ENCODE results near the gene RBM12.

The RBM12 gene

DNA sequence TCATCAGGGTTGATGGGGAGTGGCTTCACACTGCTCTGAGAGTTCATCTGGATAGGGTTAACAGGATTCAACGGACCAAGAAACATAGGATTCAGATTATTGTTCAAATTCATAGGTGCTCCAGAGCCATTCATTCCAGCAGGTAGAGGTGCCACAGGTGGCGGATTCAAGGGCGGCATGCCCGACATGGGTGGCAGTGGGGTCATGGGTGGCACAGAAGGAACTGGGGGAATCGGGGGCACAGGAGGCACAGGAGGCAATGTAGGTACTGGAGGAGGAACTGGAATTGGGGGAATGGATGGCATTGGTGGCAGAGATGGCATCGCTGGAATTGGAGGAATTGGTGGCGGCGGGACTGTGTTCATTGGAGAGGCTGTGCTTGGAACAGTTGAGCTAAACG, 10.3 kb downstream of the RBM12 start:
- Histone ChIP-seq H4K20me1 (ENCODE audit: insufficient read depth, low read length) (peaks cover 87% of the 10 kb centered on the region), H3K36me3 (ENCODE audit: insufficient read depth, low read length) (peaks cover 68% of the 10 kb centered on the region), H3K27me3 (ENCODE audit: insufficient read depth, low read length, poor library complexity) (no peaks in the 10 kb centered on the region), H3K4me1 (ENCODE audit: insufficient read depth, low read length) (peaks cover 13% of the 10 kb centered on the region; the same call in 1 of the 2 replicates), H3K4me2 (ENCODE audit: insufficient read depth, low read length) (no peak overlapping the region), H3K4me3 (ENCODE audit: low read depth in 1 of 2, low read length in 2 of 2) (no peak overlapping the region), H3K79me2 (ENCODE audit: insufficient read depth, low read length) (peaks cover 100% of the 10 kb centered on the region), H3K9ac (ENCODE audit: low read depth, low read length) (no peak overlapping the region), H3K27ac (ENCODE audit: low read length) (no peak overlapping the region), H2AFZ (ENCODE audit: low read depth, low read length) (no peak overlapping the region), H3K9me3 (ENCODE audit: insufficient read depth, low read length, severe bottlenecking) (no peaks in the 10 kb centered on the region)
- ATAC-seq (ENCODE audit: insufficient read depth, low read depth): no peak
- TF ChIP-seq EZH2 (IDR thresholded peaks at IDR 0.05; ENCODE audit: borderline replicate concordance, low read depth, low read length, severe bottlenecking): no peak
- TF ChIP-seq, protein P1, sequence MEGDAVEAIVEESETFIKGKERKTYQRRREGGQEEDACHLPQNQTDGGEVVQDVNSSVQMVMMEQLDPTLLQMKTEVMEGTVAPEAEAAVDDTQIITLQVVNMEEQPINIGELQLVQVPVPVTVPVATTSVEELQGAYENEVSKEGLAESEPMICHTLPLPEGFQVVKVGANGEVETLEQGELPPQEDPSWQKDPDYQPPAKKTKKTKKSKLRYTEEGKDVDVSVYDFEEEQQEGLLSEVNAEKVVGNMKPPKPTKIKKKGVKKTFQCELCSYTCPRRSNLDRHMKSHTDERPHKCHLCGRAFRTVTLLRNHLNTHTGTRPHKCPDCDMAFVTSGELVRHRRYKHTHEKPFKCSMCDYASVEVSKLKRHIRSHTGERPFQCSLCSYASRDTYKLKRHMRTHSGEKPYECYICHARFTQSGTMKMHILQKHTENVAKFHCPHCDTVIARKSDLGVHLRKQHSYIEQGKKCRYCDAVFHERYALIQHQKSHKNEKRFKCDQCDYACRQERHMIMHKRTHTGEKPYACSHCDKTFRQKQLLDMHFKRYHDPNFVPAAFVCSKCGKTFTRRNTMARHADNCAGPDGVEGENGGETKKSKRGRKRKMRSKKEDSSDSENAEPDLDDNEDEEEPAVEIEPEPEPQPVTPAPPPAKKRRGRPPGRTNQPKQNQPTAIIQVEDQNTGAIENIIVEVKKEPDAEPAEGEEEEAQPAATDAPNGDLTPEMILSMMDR (IDR thresholded peaks at IDR 0.05; ENCODE audit: borderline replicate concordance, extremely low read depth, low read length, poor library complexity, severe bottlenecking): no peak
- peak; percentile 3 for DNase-seq

DNA sequence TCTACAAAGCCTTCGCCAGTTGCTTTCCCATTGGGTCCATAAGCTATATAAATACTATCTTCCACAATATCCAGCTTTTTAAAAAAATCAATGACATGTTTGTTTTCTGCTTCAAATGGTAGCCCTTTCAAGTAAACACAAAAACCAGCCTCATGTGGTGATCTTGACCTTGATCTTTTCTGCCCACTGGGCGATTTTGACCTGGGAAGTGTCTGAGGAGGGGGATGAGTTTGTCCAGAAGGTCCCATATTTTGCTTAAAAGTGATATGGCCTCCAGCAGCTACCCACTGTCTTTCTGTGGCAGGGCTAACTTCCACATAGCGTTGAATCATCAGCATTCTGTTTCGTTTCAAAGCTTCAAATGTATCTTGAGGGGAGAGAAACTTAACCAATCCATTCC, 10.8 kb downstream of the RBM12 start:
- H3K9me3 ChIP-seq (ENCODE audit: insufficient read depth, low read length, severe bottlenecking): no peaks in the 10 kb centered on the region
- H3K79me2 ChIP-seq (ENCODE audit: insufficient read depth, low read length): peaks cover 100% of the 10 kb centered on the region
- peaks cover 83% of the 10 kb centered on the region for H4K20me1 ChIP-seq (ENCODE audit: insufficient read depth, low read length)
- H3K27ac ChIP-seq (ENCODE audit: low read length): no peak overlapping the region
- no peak overlapping the region for H2AFZ ChIP-seq (ENCODE audit: low read depth, low read length)
- ATAC-seq (ENCODE audit: insufficient read depth, low read depth) (no peak), DNase-seq (no peak)
- peaks cover 68% of the 10 kb centered on the region for H3K36me3 ChIP-seq (ENCODE audit: insufficient read depth, low read length)
- H3K4me2 ChIP-seq (ENCODE audit: insufficient read depth, low read length): no peak overlapping the region
- H3K27me3 ChIP-seq (ENCODE audit: insufficient read depth, low read length, poor library complexity): no peaks in the 10 kb centered on the region
- H3K4me1 ChIP-seq (ENCODE audit: insufficient read depth, low read length): peaks cover 12% of the 10 kb centered on the region; the same call in 1 of the 2 replicates
- no peak for TF ChIP-seq EZH2 (IDR thresholded peaks at IDR 0.05; ENCODE audit: borderline replicate concordance, low read depth, low read length, severe bottlenecking)
- TF ChIP-seq, protein P1 (IDR thresholded peaks at IDR 0.05; ENCODE audit: borderline replicate concordance, extremely low read depth, low read length, poor library complexity, severe bottlenecking): no peak
- no peak overlapping the region for H3K4me3 ChIP-seq (ENCODE audit: low read depth in 1 of 2, low read length in 2 of 2)
- H3K9ac ChIP-seq (ENCODE audit: low read depth, low read length): no peak overlapping the region

DNA sequence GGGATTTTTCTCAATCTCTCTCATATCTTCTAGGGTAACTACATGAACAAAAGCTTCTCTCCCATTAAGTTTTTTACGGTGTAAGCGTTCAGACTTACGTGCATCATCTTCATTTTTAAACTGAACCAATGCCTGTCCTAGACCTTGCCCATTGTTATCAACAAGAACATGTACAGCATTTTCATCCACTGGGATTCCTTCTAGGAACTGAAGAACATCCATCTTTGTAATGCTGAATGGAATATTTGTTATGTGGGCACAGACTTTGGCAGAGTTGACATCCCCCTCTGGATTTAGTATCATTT, 11.3 kb downstream of the RBM12 start:
- Histone ChIP-seq H3K4me3 (ENCODE audit: low read depth in 1 of 2, low read length in 2 of 2) (no peak overlapping the region), H3K4me2 (ENCODE audit: insufficient read depth, low read length) (no peak overlapping the region), H3K9me3 (ENCODE audit: insufficient read depth, low read length, severe bottlenecking) (no peaks in the 10 kb centered on the region), H3K27ac (ENCODE audit: low read length) (no peak overlapping the region), H2AFZ (ENCODE audit: low read depth, low read length) (no peak overlapping the region), H3K79me2 (ENCODE audit: insufficient read depth, low read length) (peaks cover 100% of the 10 kb centered on the region), H3K27me3 (ENCODE audit: insufficient read depth, low read length, poor library complexity) (no peaks in the 10 kb centered on the region), H3K4me1 (ENCODE audit: insufficient read depth, low read length) (0 out of 2 replicates have a peak, but pooled peaks cover 9% of the 10 kb centered on the region), H3K9ac (ENCODE audit: low read depth, low read length) (no peak overlapping the region), H3K36me3 (ENCODE audit: insufficient read depth, low read length) (peaks cover 69% of the 10 kb centered on the region), H4K20me1 (ENCODE audit: insufficient read depth, low read length) (peaks cover 83% of the 10 kb centered on the region)
- DNase-seq: no peak
- ATAC-seq (ENCODE audit: insufficient read depth, low read depth): no peak
- TF ChIP-seq, protein P1 (IDR thresholded peaks at IDR 0.05; ENCODE audit: borderline replicate concordance, extremely low read depth, low read length, poor library complexity, severe bottlenecking): no peak
- no peak for TF ChIP-seq EZH2 (IDR thresholded peaks at IDR 0.05; ENCODE audit: borderline replicate concordance, low read depth, low read length, severe bottlenecking)
